T-helper 2 cell treated with Interferon-gamma antibody and Interleukin-4, amounts not matched to agents 100 ng/mL and 5 ng/mL, for 36 hours (primary cell): ENCODE results near the gene CCNL2. TPM values are rescaled to one million over a fixed set of nuclear protein-coding genes. Genes with fewer than 3 reads are reported as not detected.
"Not testable (repeated sequence)": the region's sequence is repeated elsewhere in the genome, so short reads cannot be mapped to it uniquely, and the experiment has no call there.

Experiments
- intact Hi-C: fragments of 100-400 bp; cut with micrococcal nuclease; formaldehyde crosslinking; loops from one replicate; pipeline ENCODE4 v1.15.1; 2023
- total RNA-seq: library from RNA; stranded (reverse); gene quantifications from 2 replicates; pipeline ENCODE4 v1.2.3, GENCODE V29; 2022

The CCNL2 gene
- total RNA-seq, 1 donor from 2014 or later, result 111 TPM

GRCh38 chr1:1401457-1402010, 2.4 kb upstream of the CCNL2 start:
- intact Hi-C loops, result no loop called here

GRCh38 chr1:1400576-1401456, 1.7 kb upstream of the CCNL2 start:
- intact Hi-C loops, result no loop called here

GRCh38 chr1:1399872-1400575, 889 bp upstream of the CCNL2 start:
- intact Hi-C loops, result loop anchor here (1.0 to 2.0 kb wide), 3 partner anchors 7 to 41 kb away; partner anchors contain the start of genes AURKAIP1 and MRPL20

GRCh38 chr1:1398677-1399186, 403 bp downstream of the CCNL2 start:
- intact Hi-C loops, result loop anchor here (1.0 to 2.0 kb wide), 3 partner anchors 9 to 42 kb away; partner anchors contain the start of genes AURKAIP1 and MRPL20

GRCh38 chr1:1397839-1398523, 1.2 kb downstream of the CCNL2 start:
- intact Hi-C loops, result loop anchor here (2.0 kb wide), 1 partner anchor 43 kb away; no protein-coding TSS in a partner anchor

- intact Hi-C loops, result no loop called here
These were observed 4.0 kb downstream of the CCNL2 start for GRCh38 chr1:1395166-1395565.

- intact Hi-C loops, result no loop called here
These were observed 5.0 kb downstream of the CCNL2 start for GRCh38 chr1:1394116-1394515.

- intact Hi-C loops, result no loop called here
These were observed 5.7 kb downstream of the CCNL2 start for GRCh38 chr1:1393428-1393827.

GRCh38 chr1:1393014-1393413, 6.1 kb downstream of the CCNL2 start:
- intact Hi-C loops, result no loop called here

GRCh38 chr1:1391225-1391624, 7.9 kb downstream of the CCNL2 start:
- intact Hi-C loops, result no loop called here

- intact Hi-C loops, result no loop called here
These were observed 8.5 kb downstream of the CCNL2 start for GRCh38 chr1:1390675-1391074.

GRCh38 chr1:1388078-1388472, 11.1 kb downstream of the CCNL2 start:
- intact Hi-C loops, result no loop called here

- intact Hi-C loops, result no loop called here
These were observed 11.7 kb downstream of the CCNL2 start for GRCh38 chr1:1387098-1388077.

- intact Hi-C loops, result no loop called here
These were observed 13.2 kb downstream of the CCNL2 start for GRCh38 chr1:1385931-1386330.

GRCh38 chr1:1385339-1385738, 13.8 kb downstream of the CCNL2 start:
- intact Hi-C loops, result not testable (repeated sequence)

- intact Hi-C loops, result no loop called here
These were observed 17.8 kb downstream of the CCNL2 start for GRCh38 chr1:1381294-1381693.

- intact Hi-C loops, result no loop called here
These were observed 18.3 kb downstream of the CCNL2 start for GRCh38 chr1:1380860-1381259.

- intact Hi-C loops, result loop anchor here (10.0 kb wide), 1 partner anchor 73 kb away; the partner anchor contains the start of genes ACAP3 and PUSL1
These were observed 21.5 kb downstream of the CCNL2 start for GRCh38 chr1:1377540-1378205.

GRCh38 chr1:1376551-1377226, 22.4 kb downstream of the CCNL2 start:
- intact Hi-C loops, result loop anchor here (10.0 kb wide), 1 partner anchor 72 kb away; the partner anchor contains the start of genes ACAP3 and PUSL1
